HepG2 (cell line): ENCODE data around the gene TP53TG5. TPM values are rescaled to one million over a fixed set of nuclear protein-coding genes. Genes with fewer than 3 reads are reported as not detected.
A peak's percentile ranks its signal among the peaks of the same experiment; 100 is the strongest.

Source experiments
- ATF1 ChIP-seq: IDR thresholded peaks from 2 replicates; pipeline ENCODE4 v1.6.1; 2016; ENCODE audit warnings: mild to moderate bottlenecking, control low read depth
- CAMTA2 ChIP-seq: sonication (generic); formaldehyde crosslinking; IDR thresholded peaks from 2 replicates; pipeline ENCODE4 v1.4.0; 2020; ENCODE audit warnings: mild to moderate bottlenecking, missing genetic modification reagents, borderline replicate concordance
- CEBPB ChIP-seq: IDR thresholded peaks from 2 replicates; pipeline ENCODE4 v1.6.1; 2011; ENCODE audit warnings: low read depth, low read length, improper control_type of control experiment, borderline replicate concordance
- DNMT3B ChIP-seq: conservative IDR thresholded peaks from 2 replicates; pipeline ENCODE4 v1.6.1; 2016; ENCODE audit warnings: missing biosample characterization, control low read depth
- EZH2 ChIP-seq: conservative IDR thresholded peaks from 2 replicates; pipeline ENCODE4 v1.6.1; 2012; ENCODE audit warnings: mild to moderate bottlenecking, low read depth, low read length, moderate library complexity
- GATAD2A ChIP-seq: IDR thresholded peaks from 2 replicates; pipeline ENCODE4 v1.6.1; 2016
- HNRNPLL ChIP-seq: fragments of 200-400 bp; formaldehyde crosslinking; IDR thresholded peaks from 2 replicates; pipeline ENCODE4 v1.6.1; 2017; ENCODE audit warnings: mild to moderate bottlenecking, low read depth, low read length; ENCODE audit not compliant: poor library complexity, severe bottlenecking
- HOXA3 ChIP-seq: sonication (generic); formaldehyde crosslinking; IDR thresholded peaks from 2 replicates; pipeline ENCODE4 v1.5.0; 2020; ENCODE audit warnings: missing genetic modification reagents
- MBD4 ChIP-seq: IDR thresholded peaks from 2 replicates; pipeline ENCODE4 v1.6.1; 2012; ENCODE audit warnings: low read length, inconsistent platforms, borderline replicate concordance
- MED8 ChIP-seq: sonication (generic); formaldehyde crosslinking; IDR thresholded peaks from 2 replicates; pipeline ENCODE4 v1.8.1; 2023; ENCODE audit warnings: mild to moderate bottlenecking, missing genetic modification reagents; ENCODE audit not compliant: insufficient replicate concordance
- NR3C1 ChIP-seq: sonication (generic); formaldehyde crosslinking; IDR thresholded peaks from 2 replicates; pipeline ENCODE4 v1.4.0; 2020; ENCODE audit warnings: missing genetic modification reagents
- ONECUT2 ChIP-seq: sonication (generic); formaldehyde crosslinking; IDR thresholded peaks from 2 replicates; pipeline ENCODE4 v1.4.0; 2020; ENCODE audit warnings: missing genetic modification reagents
- REXO4 ChIP-seq: sonication (generic); formaldehyde crosslinking; IDR thresholded peaks from 2 replicates; pipeline ENCODE4 v1.8.0; 2022; ENCODE audit warnings: missing genetic modification reagents, mild to moderate bottlenecking, borderline replicate concordance
- SUZ12 ChIP-seq: fragments of 150-350 bp; IDR thresholded peaks from 2 replicates; pipeline ENCODE4 v1.6.1; 2014; ENCODE audit warnings: low read depth, low read length
- XBP1 ChIP-seq: sonication (generic); formaldehyde crosslinking; IDR thresholded peaks from 2 replicates; pipeline ENCODE4 v1.5.0; 2020; ENCODE audit warnings: missing genetic modification reagents
- ZBTB1 ChIP-seq: sonication (generic); formaldehyde crosslinking; IDR thresholded peaks from 2 replicates; pipeline ENCODE4 v1.4.0; 2020; ENCODE audit warnings: missing genetic modification reagents, borderline replicate concordance
- ZBTB38 ChIP-seq: sonication (generic); formaldehyde crosslinking; IDR thresholded peaks from 2 replicates; pipeline ENCODE4 v1.5.1; 2020; ENCODE audit warnings: mild to moderate bottlenecking, missing genetic modification reagents
- ZFP90 ChIP-seq: sonication (generic); formaldehyde crosslinking; IDR thresholded peaks from 2 replicates; pipeline ENCODE4 v1.8.0; 2022; ENCODE audit warnings: missing genetic modification reagents, mild to moderate bottlenecking, inconsistent platforms, borderline replicate concordance
- ZNF121 ChIP-seq: sonication (generic); formaldehyde crosslinking; IDR thresholded peaks from 2 replicates; pipeline ENCODE4 v1.5.0; 2020; ENCODE audit warnings: mild to moderate bottlenecking, missing genetic modification reagents
- ZNF430 ChIP-seq: sonication (generic); formaldehyde crosslinking; IDR thresholded peaks from 2 replicates; pipeline ENCODE4 v1.9.0; 2021; ENCODE audit warnings: mild to moderate bottlenecking, missing genetic modification reagents
- ZNF44 ChIP-seq: sonication (generic); formaldehyde crosslinking; IDR thresholded peaks from 2 replicates; pipeline ENCODE4 v1.5.1; 2020; ENCODE audit warnings: mild to moderate bottlenecking, missing genetic modification reagents
- ZNF550 ChIP-seq: sonication (generic); formaldehyde crosslinking; IDR thresholded peaks from 2 replicates; pipeline ENCODE4 v1.4.0; 2020; ENCODE audit warnings: mild to moderate bottlenecking, missing genetic modification reagents, borderline replicate concordance
- ZNF773 ChIP-seq: sonication (generic); formaldehyde crosslinking; IDR thresholded peaks from 2 replicates; pipeline ENCODE4 v1.4.0; 2020; ENCODE audit warnings: missing genetic modification reagents, borderline replicate concordance
- ZNF777 ChIP-seq: sonication (generic); formaldehyde crosslinking; IDR thresholded peaks from 2 replicates; pipeline ENCODE4 v1.4.0; 2020; ENCODE audit warnings: missing genetic modification reagents
- ZZZ3 ChIP-seq: sonication (generic); formaldehyde crosslinking; IDR thresholded peaks from 2 replicates; pipeline ENCODE4 v1.4.0; 2020; ENCODE audit warnings: missing genetic modification reagents, mild to moderate bottlenecking, borderline replicate concordance
- polyA plus RNA-seq, 8 experiments: library from polyadenylated mRNA; depleted of rRNA in 3 of 8; stranded (reverse) in 7 of 8; unstranded in 1 of 8; fragments of >200 nt; fragmentation: Illumina TruSeq in 4 of 8; extraction: Trizol in 4 of 8; gene quantifications; 2 replicates each; pipeline versions ENCODE4 v1.2.1 to v1.2.3, GENCODE V29; 2011 to 2016; ENCODE audit warnings: low read depth in 4 of 8, missing spikeins in 1 of 8, mixed read lengths in 1 of 8; ENCODE audit not compliant: insufficient read depth in 1 of 8
- total RNA-seq, 5 experiments: library from RNA; depleted of rRNA; stranded (reverse); fragments of >200 nt; fragmentation: Illumina TruSeq; extraction: Trizol; gene quantifications; 2 replicates each; pipeline ENCODE4 v1.2.3, GENCODE V29; 2016; ENCODE audit warnings: low read depth in 1 of 5
- TF ChIP-seq, protein P1 (sequence below): IDR thresholded peaks from 2 replicates; pipeline ENCODE4 v1.6.1; 2018; ENCODE audit warnings: missing genetic modification reagents
- TF ChIP-seq, protein P2 (sequence below): sonication (generic); formaldehyde crosslinking; IDR thresholded peaks from 2 replicates; pipeline ENCODE4 v1.4.0; 2020; ENCODE audit warnings: missing genetic modification reagents
- TF ChIP-seq, protein P3 (sequence below): sonication (generic); formaldehyde crosslinking; IDR thresholded peaks from 2 replicates; pipeline ENCODE4 v1.4.0; 2020; ENCODE audit warnings: missing genetic modification reagents, borderline replicate concordance

TP53TG5 gene
- total and polyA plus RNA-seq, 2 of the 13 experiments (the other 11 are each of a cell fraction or from before 2014, with no cell fraction given) = 0.11 TPM; not detected in 1

DNA sequence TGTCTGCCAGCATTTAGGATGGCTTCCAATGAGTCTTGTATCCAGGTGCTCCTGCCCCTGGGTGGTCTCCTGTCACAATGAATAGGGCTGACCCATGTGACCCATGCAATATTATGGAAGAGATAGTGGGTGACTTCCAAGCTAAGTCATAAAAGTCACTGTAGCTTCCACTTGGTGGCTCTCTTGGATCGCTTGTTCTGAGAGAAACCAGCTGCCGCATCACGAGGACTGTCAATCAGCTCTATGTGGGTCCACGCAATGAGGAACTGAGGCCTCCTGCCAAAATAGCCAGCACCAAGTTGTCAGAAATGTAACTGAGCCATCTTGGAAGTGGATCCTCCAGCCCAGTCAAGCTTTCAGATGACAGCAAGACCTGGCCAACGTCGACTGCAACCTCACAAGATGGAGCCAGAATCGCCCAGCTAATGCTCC is 55.2 kb downstream of the TP53TG5 start (continued):
- TF ChIP-seq, protein P1, sequence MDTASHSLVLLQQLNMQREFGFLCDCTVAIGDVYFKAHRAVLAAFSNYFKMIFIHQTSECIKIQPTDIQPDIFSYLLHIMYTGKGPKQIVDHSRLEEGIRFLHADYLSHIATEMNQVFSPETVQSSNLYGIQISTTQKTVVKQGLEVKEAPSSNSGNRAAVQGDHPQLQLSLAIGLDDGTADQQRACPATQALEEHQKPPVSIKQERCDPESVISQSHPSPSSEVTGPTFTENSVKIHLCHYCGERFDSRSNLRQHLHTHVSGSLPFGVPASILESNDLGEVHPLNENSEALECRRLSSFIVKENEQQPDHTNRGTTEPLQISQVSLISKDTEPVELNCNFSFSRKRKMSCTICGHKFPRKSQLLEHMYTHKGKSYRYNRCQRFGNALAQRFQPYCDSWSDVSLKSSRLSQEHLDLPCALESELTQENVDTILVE (CRISPR knock-in tag) = peak; percentile 64; the same call in 1 of the 2 replicates
- TF ChIP-seq ZNF773 (CRISPR knock-in tag) = 0 out of 2 replicates have a peak, but pooled peaks have one; percentile 5
- TF ChIP-seq ATF1 (CRISPR knock-in tag) = no peak
- TF ChIP-seq, protein P2, sequence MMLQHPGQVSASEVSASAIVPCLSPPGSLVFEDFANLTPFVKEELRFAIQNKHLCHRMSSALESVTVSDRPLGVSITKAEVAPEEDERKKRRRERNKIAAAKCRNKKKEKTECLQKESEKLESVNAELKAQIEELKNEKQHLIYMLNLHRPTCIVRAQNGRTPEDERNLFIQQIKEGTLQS (CRISPR knock-in tag) = no peak; the same call in 1 of the 2 replicates
- TF ChIP-seq ZNF121 (CRISPR knock-in tag) = no peak
- TF ChIP-seq, protein P3, sequence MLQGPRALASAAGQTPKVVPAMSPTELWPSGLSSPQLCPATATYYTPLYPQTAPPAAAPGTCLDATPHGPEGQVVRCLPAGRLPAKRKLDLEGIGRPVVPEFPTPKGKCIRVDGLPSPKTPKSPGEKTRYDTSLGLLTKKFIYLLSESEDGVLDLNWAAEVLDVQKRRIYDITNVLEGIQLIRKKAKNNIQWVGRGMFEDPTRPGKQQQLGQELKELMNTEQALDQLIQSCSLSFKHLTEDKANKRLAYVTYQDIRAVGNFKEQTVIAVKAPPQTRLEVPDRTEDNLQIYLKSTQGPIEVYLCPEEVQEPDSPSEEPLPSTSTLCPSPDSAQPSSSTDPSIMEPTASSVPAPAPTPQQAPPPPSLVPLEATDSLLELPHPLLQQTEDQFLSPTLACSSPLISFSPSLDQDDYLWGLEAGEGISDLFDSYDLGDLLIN (CRISPR knock-in tag) = no peak
- TF ChIP-seq ZNF777 = no peak; the same call in 1 of the 2 replicates
- no peak for TF ChIP-seq CEBPB
- TF ChIP-seq ZNF44 (CRISPR knock-in tag) = no peak
- no peak for TF ChIP-seq DNMT3B (CRISPR knock-in tag)
- no peak for TF ChIP-seq MBD4
- TF ChIP-seq CAMTA2 = no peak
- no peak for TF ChIP-seq ZNF430 (CRISPR knock-in tag)
- no peak for TF ChIP-seq EZH2
- no peak for TF ChIP-seq REXO4
- TF ChIP-seq ZBTB1 (CRISPR knock-in tag) = no peak
- no peak for TF ChIP-seq MED8 (CRISPR knock-in tag)
- peak; percentile 52; the same call in 1 of the 2 replicates for TF ChIP-seq ZBTB38
- TF ChIP-seq XBP1 (CRISPR knock-in tag) = no peak
- no peak for TF ChIP-seq HNRNPLL
- TF ChIP-seq ZFP90 (CRISPR knock-in tag) = no peak
- TF ChIP-seq ZZZ3 (CRISPR knock-in tag) = no peak
- no peak for TF ChIP-seq SUZ12
- TF ChIP-seq ZNF550 (CRISPR knock-in tag) = no peak
- no peak for TF ChIP-seq ONECUT2
- TF ChIP-seq NR3C1 (CRISPR knock-in tag) = no peak
- TF ChIP-seq GATAD2A (CRISPR knock-in tag) = peak; percentile 74
- peak; percentile 59; the same call in 1 of the 2 replicates for TF ChIP-seq HOXA3
